WI38 (cell line): ENCODE measurements around the gene CD2AP.

Experiments used
- H3K4me3 ChIP-seq: 2 replicates; pipeline ENCODE4 v1.5.1; 2011; ENCODE audit warnings: low read depth, mild to moderate bottlenecking, control low read depth, low read length
- CTCF ChIP-seq: IDR thresholded peaks from 2 replicates; pipeline ENCODE4 v1.5.1; 2012; ENCODE audit warnings: low read depth, mild to moderate bottlenecking, control low read depth, low read length

Gene CD2AP

GRCh38 chr6:47477497-47478232 is at the start of gene CD2AP:
Gene CD2AP, plus strand, starts transcription at chr6:47477789. Its CDS starts 456 bp downstream, at chr6:47478245.
- no peak for TF ChIP-seq CTCF
- peak within 1 kb of the TSS; percentile 87 for H3K4me3 ChIP-seq

- TF ChIP-seq CTCF, result no peak
- no peak overlapping the region for H3K4me3 ChIP-seq
These were observed 49.3 kb upstream of the CD2AP start for GRCh38 chr6:47428288-47428687.

DNA sequence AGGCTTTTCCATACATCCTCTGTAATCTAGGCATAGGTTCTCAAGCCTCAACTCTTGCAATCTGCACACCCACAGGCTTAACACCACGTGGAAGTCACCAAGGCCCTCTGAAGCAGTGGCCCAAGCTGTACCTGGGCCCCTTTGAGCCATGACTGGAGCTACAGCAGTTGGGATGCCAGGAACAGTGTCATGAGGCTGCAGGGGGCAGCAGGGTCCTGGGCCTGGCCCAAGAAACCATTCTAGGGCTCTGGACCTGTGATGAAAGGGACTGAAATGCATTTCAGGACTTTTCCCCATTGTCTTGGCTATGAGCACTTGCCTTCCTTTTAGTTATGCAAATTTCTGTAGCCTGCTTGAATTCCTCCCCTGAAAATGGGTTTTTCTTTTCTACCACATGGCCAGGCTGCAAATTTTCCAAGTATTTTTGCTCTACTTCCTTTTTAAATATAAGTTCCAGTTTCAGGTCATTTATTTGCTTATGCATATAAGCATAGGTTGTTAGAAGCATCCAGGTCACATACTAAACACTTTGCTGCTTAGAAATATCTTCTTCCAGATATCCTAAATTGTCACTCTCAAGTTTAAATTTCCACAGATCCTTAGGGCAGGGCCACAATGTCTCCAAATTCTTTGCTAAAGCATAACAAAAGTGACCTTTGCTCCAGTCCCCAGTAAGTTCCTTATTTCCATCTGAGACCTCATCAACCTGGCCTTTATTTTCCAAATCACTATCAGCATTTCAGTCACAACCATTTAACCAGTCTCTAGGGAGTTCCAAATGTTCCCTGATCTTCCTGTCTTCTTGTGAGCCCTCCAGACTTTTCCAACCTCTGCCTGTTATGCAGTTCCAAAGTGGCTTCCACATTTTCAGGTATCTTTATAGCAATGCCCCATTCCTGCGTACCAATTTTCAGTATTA is 48.6 kb upstream of the CD2AP start:
- no peak for TF ChIP-seq CTCF
- no peak overlapping the region for H3K4me3 ChIP-seq

DNA sequence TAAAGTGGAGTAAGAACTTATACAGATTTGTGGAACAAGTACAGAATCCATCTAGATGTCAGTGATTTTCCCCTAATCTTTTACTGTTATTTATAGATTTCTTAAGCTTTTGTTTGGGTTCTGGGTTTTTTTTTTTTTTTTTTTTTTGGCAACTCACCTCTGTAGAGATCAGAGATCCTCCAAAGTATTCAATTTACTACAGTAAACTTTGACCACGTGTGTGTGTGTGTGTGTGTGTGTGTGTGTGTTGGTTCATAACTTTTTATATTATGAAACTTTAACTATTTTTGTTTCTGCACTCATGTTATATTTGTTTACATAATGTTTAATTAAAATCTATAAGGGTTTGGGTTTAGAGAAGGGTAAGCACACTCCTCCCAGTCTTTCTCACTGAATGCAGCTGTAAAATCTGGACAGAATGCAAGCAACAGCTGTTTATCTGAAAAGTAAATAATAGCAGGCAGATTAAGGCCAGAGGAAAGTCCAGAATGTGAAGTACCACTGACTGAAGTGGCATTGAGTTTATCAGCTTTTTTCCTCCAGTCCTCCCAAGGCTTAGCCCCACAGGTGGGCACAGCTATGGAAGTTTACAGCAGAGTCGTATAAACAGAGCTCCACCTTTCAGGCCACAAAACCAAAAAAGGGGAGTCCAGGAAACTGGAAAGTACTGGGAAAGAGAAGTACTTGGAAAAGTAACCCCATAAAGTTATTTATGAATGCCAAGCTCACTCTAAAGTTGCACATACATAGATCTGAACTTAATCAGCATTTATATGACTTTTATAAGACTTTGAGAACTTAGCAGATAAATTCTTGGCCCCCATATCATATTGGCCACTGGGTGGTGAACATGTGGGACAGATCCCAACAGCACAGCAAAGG is 43.0 kb upstream of the CD2AP start:
- no peak overlapping the region for H3K4me3 ChIP-seq
- TF ChIP-seq CTCF, result no peak

DNA sequence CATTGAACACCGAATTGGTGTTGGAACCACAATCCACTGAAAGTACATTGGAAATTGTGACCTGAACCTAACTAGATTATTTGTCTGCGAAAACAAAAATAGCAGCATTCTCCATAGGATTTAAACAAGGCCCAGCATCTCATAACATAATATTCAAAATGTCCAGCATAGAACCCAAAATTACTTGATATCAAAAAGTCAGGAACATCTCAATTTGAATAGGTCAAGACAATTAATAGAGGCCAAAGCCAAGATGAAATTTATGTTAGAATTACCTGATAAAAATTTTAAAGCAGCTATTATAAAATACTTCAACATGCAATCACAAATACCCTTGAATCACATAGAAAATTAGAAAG is 42.4 kb upstream of the CD2AP start:
- TF ChIP-seq CTCF, result no peak
- H3K4me3 ChIP-seq, result no peak overlapping the region

DNA sequence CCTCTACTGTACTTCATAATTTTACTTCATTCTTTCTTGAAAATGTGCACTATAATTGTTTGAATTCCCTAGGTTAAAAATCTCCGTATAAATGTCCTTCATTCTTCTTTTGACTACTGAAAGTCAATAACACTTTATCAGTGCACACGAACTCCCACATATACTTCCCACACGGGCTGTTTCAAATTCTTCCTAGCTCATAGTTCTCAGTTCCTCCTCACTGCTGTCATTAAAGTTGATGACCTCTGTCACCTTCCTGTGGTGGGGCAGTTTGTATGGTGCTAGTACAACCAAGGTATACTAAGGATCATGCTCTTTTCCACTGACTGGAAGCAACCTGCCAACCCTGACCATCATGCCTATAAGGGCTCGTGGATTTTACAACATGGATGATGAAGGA is 40.0 kb upstream of the CD2AP start:
- no peak for TF ChIP-seq CTCF
- H3K4me3 ChIP-seq, result no peak overlapping the region
